T1000 (cell line): ENCODE data around the gene IL17A.

ENCODE experiments used
- DNase-seq: peaks from one replicate; lab custom pipeline; 2025; ENCODE audit warnings: mixed read lengths; lab: John Stamatoyannopoulos, UW

The IL17A gene

GRCh38 chr6:52186075-52186474 lies at the start of gene IL17A:
TSS of gene IL17A (plus strand) at chr6:52186375. CDS start at chr6:52186432, 57 bp downstream.
- DNase-seq, result no peak

DNA sequence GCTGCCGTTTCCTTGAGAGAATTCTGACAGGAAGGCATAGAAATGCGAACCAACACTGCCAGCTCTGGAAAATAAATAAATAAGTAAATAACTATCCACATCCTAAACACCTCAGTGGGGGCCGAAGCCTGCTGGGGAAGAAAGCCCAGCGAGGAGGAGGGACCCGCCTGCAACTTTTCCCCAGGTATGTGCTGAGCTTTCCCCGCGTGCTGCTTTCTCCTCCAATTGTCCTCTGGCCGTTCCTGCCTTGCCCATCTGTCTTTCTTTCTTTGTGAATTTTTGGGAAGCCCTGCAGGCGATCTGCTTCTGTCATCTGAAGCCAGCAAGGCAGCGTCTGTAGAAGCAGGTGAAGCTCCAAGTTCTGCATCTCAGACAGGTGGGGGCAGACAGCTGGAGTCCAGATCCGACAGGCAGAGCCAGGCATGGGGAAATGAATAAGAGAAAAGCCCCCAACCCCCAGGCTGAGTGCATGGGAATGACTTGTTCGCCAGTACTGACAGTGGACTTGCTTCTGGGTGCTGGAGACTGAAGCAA lies 49.2 kb upstream of the IL17A start:
- DNase-seq, result no peak

DNA sequence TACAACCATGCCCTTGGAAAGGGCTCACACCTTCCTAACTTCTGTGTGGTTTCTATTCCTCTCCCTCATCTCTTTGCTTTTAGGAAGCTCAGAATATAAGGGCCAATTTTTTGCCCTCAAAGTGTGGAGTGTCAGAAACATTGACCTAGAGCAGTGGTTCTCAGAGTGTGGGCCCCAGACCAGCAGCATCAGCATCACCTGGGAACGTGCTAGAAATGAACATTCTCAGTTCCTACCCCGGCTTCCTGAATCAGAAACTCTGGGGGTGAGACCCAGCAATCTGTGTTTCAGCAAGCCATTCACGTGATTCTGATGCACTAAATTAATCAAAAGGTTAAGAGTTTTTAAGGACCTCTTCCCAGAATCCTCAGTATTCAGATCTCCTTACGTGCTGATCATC lies 47.9 kb upstream of the IL17A start:
- DNase-seq, result no peak

DNA sequence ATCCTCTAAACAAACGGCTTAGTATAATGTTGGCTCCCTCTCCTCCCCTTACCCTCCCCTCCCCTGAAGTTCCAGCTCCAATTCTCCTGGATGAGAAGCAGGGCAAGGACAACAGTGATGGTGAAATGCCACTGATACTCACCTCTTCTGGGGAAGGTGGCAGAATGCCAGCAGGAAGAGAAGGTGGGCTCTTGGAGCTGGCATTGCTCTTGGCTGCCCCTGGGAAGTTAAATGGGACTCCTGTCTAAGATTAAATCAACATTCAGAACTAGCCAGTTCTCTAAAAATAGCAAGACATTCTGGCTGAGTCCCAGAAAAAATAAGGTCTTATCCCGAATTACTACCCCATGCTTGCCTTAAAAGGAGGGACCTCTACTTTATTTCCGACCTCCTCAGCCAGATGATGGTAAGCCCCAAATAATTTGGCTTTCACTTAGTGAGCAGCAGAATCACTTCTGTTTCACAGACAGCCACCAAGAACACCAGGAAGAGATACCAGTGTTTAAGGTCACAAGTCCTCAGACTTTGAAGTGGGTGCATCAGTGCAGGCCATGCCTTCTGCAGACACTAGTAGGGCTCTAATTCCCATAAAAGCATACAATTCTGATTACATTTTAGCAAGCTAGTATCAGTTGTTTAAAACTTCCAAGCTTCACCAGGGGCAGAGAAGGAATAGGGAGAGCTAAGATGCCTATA lies 46.0 kb upstream of the IL17A start:
- no peak for DNase-seq

DNA sequence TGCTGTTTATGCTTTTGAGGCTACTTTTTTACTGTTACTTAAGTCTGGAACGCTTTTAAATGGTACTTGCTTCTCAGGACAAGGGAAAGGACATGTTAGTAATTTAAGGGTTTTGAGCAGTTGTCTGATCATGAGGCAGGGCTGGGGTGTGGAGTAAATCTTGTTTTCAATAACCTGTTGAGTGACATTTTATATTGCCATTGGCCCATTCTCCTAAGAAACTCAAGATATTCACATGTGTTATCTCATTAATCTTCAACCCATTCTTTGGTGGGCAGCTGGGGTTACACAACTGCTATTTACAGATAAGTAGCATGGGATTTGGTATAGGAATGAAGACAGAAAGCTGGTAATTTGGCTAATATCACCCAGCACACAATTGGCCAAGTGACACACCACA lies 44.6 kb upstream of the IL17A start:
- no peak for DNase-seq

- no peak for DNase-seq
These were observed 43.6 kb upstream of the IL17A start for GRCh38 chr6:52142556-52142955.

DNA sequence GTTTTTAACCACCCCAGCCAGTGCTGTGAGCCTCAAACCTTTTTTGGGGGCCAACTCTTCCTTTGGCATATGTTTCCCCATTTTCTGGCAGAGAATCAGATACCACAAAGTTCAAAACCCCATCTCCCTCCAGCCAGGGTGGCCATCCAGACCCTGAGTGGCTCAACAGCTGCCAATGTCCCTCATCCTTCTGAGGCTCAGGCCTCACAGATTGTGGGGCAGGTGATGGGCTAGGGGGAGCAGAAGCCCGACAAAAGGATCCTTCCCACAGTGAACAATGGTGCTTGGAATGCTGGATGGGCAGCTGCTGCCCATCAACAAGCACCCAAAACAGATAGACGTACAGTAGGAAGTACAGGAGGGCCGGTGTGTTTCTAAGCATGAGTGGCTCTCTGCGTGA lies 42.6 kb upstream of the IL17A start:
- no peak for DNase-seq

DNA sequence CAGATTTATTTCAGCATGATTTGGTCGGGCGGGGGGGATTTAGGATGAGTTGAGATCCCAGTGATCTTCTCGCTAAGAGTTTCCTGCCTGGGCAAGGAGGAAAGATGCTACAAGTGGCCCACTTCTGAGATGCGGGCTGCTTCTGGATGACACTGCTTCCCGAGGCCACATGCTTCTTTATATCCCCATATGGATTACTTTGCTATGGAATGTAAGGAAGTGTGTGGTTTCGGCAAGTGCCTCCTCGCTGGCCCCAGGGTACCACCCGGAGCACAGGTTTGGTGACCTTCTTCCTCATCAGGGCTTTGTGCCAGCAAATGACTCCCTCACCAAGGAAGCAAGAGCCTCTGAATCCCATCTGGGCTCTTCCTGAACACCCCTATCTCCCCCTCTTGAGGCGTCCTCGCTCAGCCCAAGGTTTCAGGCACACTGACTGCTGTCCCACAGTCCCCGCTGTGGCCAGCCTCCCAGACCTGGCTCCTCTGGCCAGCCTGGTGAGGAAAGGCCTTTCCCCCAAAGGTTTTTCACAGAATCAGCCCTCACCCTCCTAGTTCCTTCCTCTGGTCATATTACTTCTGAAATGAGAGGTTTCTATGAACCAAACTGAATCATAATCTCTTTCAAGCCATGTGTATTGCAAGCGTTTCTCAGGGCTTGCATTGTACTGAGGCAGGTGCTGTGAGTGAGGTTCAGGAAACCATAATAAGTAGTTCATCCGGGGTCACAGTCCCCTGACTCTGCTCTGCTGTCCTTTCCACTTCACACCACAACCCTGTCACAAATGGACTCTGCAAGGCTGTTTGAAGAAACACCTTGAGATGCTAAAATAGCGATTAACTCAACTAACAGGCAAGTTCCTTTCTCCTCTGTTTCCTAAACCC lies 41.7 kb upstream of the IL17A start:
- no peak for DNase-seq

DNA sequence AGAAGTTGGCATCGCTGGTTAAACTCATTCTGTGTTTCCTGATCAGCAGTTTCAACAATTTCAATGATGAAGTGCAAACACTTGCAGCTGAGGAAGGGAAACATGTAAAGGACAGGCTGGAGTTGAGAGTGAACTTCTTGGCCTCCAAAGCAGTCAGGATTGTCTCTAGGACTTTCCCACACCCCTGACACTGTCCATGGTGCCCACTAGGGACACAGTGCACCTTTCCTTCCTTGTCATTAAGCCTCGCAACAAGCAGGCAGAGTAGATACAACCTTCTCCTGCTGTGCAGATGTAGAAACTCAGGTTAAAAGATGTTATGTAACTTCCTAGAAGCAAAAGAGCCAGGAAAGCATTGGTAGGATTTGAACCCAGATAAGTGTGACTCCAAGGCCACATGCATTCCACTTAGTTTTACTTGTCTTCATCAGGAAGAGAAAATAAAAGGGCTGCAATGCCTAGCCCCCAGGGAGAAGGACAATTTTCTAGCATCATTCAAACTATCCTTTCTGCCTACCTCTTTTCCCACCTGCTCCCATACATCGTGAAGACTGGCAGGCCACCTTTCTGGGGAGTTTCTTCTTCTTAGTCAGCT lies 39.2 kb upstream of the IL17A start:
- DNase-seq, result no peak

DNA sequence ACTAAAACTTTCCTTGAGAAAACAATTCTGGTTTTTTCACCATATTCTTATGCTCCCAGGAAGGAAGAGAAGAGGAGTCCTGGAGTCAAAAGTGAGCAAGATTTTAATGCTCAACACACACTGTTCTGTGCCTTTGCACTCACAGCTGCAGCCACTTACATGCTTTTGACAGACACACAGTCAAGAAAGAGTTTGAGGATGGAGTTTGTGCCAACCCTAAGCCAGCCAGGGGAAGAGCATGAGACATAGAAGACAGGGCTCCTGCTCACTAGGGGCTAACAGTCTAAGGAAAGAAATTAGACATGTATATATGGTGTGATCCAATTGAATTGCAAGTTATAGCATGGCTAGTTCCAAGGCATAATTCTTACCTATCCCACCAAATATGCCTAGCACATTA lies 37.1 kb upstream of the IL17A start:
- DNase-seq, result no peak

GRCh38 chr6:52149949-52150348 lies 36.2 kb upstream of the IL17A start:
- no peak for DNase-seq

- DNase-seq, result no peak
These were observed 34.1 kb upstream of the IL17A start for GRCh38 chr6:52152070-52152423.

DNA sequence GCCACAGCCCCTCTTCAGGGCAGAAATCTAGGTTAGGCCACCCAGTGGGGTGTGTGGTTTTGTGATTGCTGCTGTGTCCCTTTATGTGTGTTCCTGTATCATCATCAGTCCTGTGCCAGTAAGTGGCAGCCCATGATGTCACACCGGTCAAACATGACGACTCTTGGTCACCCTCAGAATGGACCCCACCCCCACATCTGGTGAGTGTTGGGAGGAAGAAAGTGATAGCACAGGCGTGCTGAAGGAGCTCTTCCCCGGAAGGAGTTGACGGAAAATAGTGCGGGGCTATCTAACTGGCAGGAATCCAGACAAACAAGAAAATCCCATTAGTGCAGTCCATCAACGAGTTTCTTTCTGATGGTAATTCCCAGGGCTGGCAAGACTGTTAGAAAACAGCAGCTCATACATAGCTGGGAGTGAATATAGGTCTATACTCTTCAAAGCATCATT lies 33.4 kb upstream of the IL17A start:
- no peak for DNase-seq

DNA sequence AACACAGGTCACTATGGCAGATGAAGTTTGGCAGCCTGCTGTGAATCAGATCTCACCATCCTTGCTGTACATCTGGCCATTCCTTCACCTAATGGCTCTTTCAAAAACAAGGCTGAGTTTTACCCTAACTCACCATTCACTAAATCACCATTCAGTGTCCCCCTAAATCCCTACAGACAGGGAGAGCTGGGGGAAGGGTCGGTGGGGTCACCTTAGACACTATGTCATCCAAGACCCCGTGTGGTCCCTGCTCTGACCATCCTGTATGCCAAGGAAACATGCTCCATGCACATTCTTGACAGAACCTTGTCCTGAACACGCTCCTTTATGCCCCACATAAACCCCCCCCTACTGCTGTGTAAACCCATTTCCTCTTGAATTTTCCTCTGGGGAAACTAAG lies 31.8 kb upstream of the IL17A start:
- no peak for DNase-seq

DNA sequence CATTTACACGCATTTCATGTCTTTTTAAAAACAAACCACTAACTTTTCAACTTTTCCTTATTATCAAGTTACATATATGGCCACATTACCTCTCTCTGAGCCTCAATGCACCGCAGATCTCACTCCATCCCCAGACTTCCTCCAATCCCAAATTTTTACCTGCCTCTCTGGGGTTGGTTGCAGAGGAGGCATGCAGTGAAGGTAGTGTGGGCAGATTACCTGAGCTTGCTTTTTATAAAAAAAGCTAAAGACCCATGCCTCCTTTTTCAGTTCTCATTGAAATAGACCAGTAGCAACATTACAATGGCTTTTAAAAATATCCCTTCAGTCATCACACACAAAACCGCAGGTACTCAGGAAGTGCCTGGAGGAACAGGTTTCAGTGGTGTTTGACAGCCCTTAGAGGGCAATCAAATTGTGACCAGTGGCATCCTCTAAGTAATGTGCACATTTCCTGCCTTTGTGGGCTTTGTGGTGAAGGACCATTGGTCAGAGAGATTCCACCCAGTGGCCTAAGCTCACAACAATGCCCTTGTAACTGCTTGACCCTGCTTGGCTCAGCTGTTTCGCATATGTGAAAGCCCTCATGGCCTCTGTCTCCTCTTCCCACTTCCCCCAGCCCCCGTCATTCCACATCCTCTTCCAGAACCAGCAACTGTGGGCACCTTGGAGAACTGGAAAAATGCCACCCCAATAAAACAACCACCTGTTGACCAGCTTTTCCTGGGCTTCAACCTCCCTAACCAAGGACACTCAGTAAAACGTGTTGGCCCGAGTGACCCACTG lies 30.2 kb upstream of the IL17A start:
- no peak for DNase-seq

- no peak for DNase-seq
These were observed 28.8 kb upstream of the IL17A start for GRCh38 chr6:52157301-52157941.

GRCh38 chr6:52160472-52161104 lies 25.6 kb upstream of the IL17A start:
- no peak for DNase-seq

DNA sequence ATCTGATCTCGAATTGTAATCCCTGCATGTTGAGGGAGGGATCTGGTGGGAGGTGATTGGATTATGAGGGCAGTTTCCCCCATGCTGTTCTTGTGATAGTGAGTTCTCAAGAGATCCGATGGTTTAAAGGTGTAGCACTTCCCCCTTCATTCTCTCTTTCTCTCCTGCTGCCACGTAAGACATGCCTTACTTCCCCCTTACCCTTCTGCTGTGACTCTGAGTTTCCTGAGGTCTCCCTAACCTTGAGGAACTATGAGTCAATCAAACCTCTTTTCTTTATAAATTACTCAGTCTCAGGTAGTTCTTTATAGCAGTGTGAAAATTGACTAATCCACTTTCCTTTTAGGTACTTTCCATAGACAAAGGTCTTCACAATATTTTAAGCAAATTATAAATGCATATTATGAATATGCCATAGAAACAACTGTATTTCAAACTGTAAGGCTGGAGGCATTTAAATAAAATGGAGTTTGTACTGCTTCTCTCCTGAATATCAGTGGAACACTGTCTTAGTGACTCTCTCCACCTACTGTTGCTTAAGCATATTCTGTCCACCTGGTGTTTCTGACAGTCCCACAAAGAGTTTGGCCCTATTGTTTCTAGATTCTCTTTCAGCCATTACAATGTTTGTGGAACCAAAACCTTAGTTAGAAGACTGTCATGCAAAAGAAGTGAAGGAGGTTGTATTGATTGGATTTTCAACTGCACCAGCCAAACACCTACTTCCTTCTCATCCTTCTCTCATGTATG lies 24.3 kb upstream of the IL17A start:
- DNase-seq, result no peak

- no peak for DNase-seq
These were observed 23.0 kb upstream of the IL17A start for GRCh38 chr6:52162940-52163908.
